Liver (tissue), 9 donors: ENCODE data around the gene DSC2. TPM values are rescaled to one million over a fixed set of nuclear protein-coding genes. Genes with fewer than 3 reads are reported as not detected.

ENCODE experiments used
- DNase-seq: peaks from one replicate; pipeline ENCODE4 v3.0.0-alpha.2; 2017; ENCODE audit warnings: low spot score
- H3K27ac ChIP-seq, 2 donors: one replicate each; pipeline ENCODE4 v1.7.0; 2013; ENCODE audit warnings: inconsistent platforms in 2 of 2, low read length in 2 of 2, control low read depth in 1 of 2, low read depth in 1 of 2, mild to moderate bottlenecking in 1 of 2
- H3K27me3 ChIP-seq, 4 donors: one replicate each; pipeline versions ENCODE4 v1.6.1 to v1.7.0; 2013; ENCODE audit warnings: low read length in 3 of 4, inconsistent platforms in 1 of 4, mild to moderate bottlenecking in 1 of 4, moderate library complexity in 1 of 4; ENCODE audit not compliant: control insufficient read depth in 4 of 4, insufficient read depth in 4 of 4
- H3K36me3 ChIP-seq, 4 donors: one replicate each; pipeline versions ENCODE4 v1.6.1 to v1.7.0; 2013; ENCODE audit warnings: low read length in 3 of 4, mild to moderate bottlenecking in 3 of 4, low read depth in 1 of 4, moderate library complexity in 1 of 4; ENCODE audit not compliant: control insufficient read depth in 4 of 4, insufficient read depth in 3 of 4
- H3K4me1 ChIP-seq, 4 donors: one replicate each; pipeline versions ENCODE4 v1.6.1 to v1.7.0; 2013; ENCODE audit warnings: low read length in 3 of 4, mild to moderate bottlenecking in 3 of 4, moderate library complexity in 1 of 4; ENCODE audit not compliant: control insufficient read depth in 4 of 4, insufficient read depth in 4 of 4
- H3K4me3 ChIP-seq, 3 donors: one replicate each; pipeline versions ENCODE4 v1.6.1 to v1.7.0; 2013; ENCODE audit warnings: low read length in 3 of 3, control low read depth in 1 of 3, low read depth in 1 of 3, mild to moderate bottlenecking in 1 of 3
- H3K9ac ChIP-seq, 2 donors: one replicate each; pipeline ENCODE4 v1.7.0; 2013; ENCODE audit warnings: low read length in 2 of 2, mild to moderate bottlenecking in 2 of 2, moderate library complexity in 2 of 2, control low read depth in 1 of 2, low read depth in 1 of 2
- H3K9me3 ChIP-seq, 4 donors: one replicate each; pipeline versions ENCODE4 v1.6.1 to v1.7.0; 2013; ENCODE audit warnings: low read length in 3 of 4; ENCODE audit not compliant: control insufficient read depth in 4 of 4
- ATF3 ChIP-seq: IDR thresholded peaks from 2 replicates; pipeline ENCODE4 v1.6.1; 2016; ENCODE audit warnings: antibody characterized with exemption
- CTCF ChIP-seq: fragments of 150-350 bp; IDR thresholded peaks from 2 replicates; pipeline ENCODE4 v1.5.1; 2017; ENCODE audit warnings: improper control_type of control experiment, low read depth, low read length; ENCODE audit not compliant: missing input control
- FOXA1 ChIP-seq: IDR thresholded peaks from 2 replicates; pipeline ENCODE4 v1.6.1; 2016; ENCODE audit warnings: antibody characterized with exemption
- FOXA2 ChIP-seq: IDR thresholded peaks from 2 replicates; pipeline ENCODE4 v1.6.1; 2016; ENCODE audit warnings: antibody characterized with exemption
- GABPA ChIP-seq, 2 donors: IDR thresholded peaks in 1 of 2; conservative IDR thresholded peaks in 1 of 2; 2 replicates each; pipeline ENCODE4 v1.6.1; 2016; ENCODE audit warnings: antibody characterized with exemption in 2 of 2, mild to moderate bottlenecking in 1 of 2, moderate library complexity in 1 of 2
- HNF4G ChIP-seq: IDR thresholded peaks from 2 replicates; pipeline ENCODE4 v1.6.1; 2016; ENCODE audit warnings: antibody characterized with exemption
- JUND ChIP-seq, 2 donors: IDR thresholded peaks; 2 replicates each; pipeline ENCODE4 v1.6.1; 2016; ENCODE audit warnings: antibody characterized with exemption in 2 of 2
- NR2F2 ChIP-seq: IDR thresholded peaks from 2 replicates; pipeline ENCODE4 v1.6.1; 2016; ENCODE audit warnings: antibody characterized with exemption
- RAD21 ChIP-seq, 2 donors: IDR thresholded peaks; 2 replicates each; pipeline ENCODE4 v1.6.1; 2016; ENCODE audit warnings: antibody characterized with exemption in 2 of 2, mild to moderate bottlenecking in 2 of 2
- REST ChIP-seq: IDR thresholded peaks from 2 replicates; pipeline ENCODE4 v1.6.1; 2016; ENCODE audit warnings: antibody characterized with exemption, mild to moderate bottlenecking
- RXRA ChIP-seq, 2 donors: IDR thresholded peaks; 2 replicates each; pipeline ENCODE4 v1.6.1; 2017 to 2018; ENCODE audit warnings: antibody characterized with exemption in 2 of 2, mild to moderate bottlenecking in 1 of 2
- SP1 ChIP-seq: IDR thresholded peaks from 2 replicates; pipeline ENCODE4 v1.6.1; 2018; ENCODE audit warnings: antibody characterized with exemption, mild to moderate bottlenecking
- TAF1 ChIP-seq: conservative IDR thresholded peaks from 2 replicates; pipeline ENCODE4 v1.6.1; 2016; ENCODE audit warnings: antibody characterized with exemption, mild to moderate bottlenecking
- ZBTB33 ChIP-seq: IDR thresholded peaks from 2 replicates; pipeline ENCODE4 v1.6.1; 2016; ENCODE audit warnings: antibody characterized with exemption
- whole genome bisulfite sequencing: extraction: QIAGEN DNeasy Blood & Tissue Kit; methylation state at CpG from one replicate; pipeline ENCODE4 v1.1.7; 2013; 5-methylcytosine and 5-hydroxymethylcytosine counted together
- polyA plus RNA-seq, 2 donors: library from polyadenylated mRNA; stranded (reverse) in 1 of 2; unstranded in 1 of 2; fragments of 200-250 nt in 1 of 2; fragments of >200 nt in 1 of 2; fragmentation: Nextera tagmentation in 1 of 2; extraction: Ambion mirVana in 1 of 2; gene quantifications; one replicate each; pipeline versions ENCODE4 v1.2.1 to v1.2.3, GENCODE V29; 2013 to 2015
- total RNA-seq, 2 donors: library from RNA; depleted of rRNA; stranded (reverse); fragments of >200 nt; gene quantifications; one replicate each; pipeline ENCODE4 v1.2.3, GENCODE V29; 2014
- donor health status: healthy.
- donor health status: healthy.
- donor health status: healthy.
- donor health status: healthy.
- donor health status: healthy.

Gene DSC2
- total and polyA plus RNA-seq, 4 donors: 3.7 to 16.4 (median 7.4) TPM

GRCh38 chr18:31077878-31078277 lies 24.3 kb downstream of the DSC2 start:
- Histone ChIP-seq H3K27me3 (no peaks in the 10 kb centered on the region), H3K36me3 (peaks cover 2 to 23% (median 20%) of the 10 kb centered on the region in 4 donors), H3K4me1 (no peaks in the 10 kb centered on the region), H3K9ac (no peak overlapping the region), H3K4me3 (no peak overlapping the region), H3K27ac (no peak overlapping the region), H3K9me3 (no peaks in the 10 kb centered on the region)
- DNase-seq: no peak
- TF ChIP-seq REST (no peak), SP1 (no peak), ZBTB33 (no peak), JUND (IDR thresholded peaks at IDR 0.05) (no peak), GABPA (IDR thresholded peaks at IDR 0.05 in 1 of 2, conservative IDR thresholded peaks at IDR 0.05 in 1 of 2) (no peak), ATF3 (no peak), RAD21 (IDR thresholded peaks at IDR 0.05) (no peak), TAF1 (no peak)
- WGBS: 75% methylated on average over 1 of the region's 1 CpG

- no peak for DNase-seq
- WGBS: 92% methylated on average over 4 of the region's 4 CpGs
Observed at GRCh38 chr18:31072175-31072574, 30.0 kb downstream of the DSC2 start.

More at GRCh38 chr18:31072175-31072574, 30.0 kb downstream of the DSC2 start:
- H3K36me3 ChIP-seq: peaks cover 2 to 33% (median 27%) of the 10 kb centered on the region in 4 donors
- H3K9ac ChIP-seq: no peak overlapping the region
- TF ChIP-seq SP1: no peak
- no peak for TF ChIP-seq FOXA2
- no peak for TF ChIP-seq TAF1
- TF ChIP-seq CTCF: no peak
- TF ChIP-seq ZBTB33: no peak
- TF ChIP-seq RXRA (IDR thresholded peaks at IDR 0.05): no peak
- no peak for TF ChIP-seq HNF4G
- TF ChIP-seq FOXA1: no peak
- no peak for TF ChIP-seq NR2F2
- no peak for TF ChIP-seq JUND (IDR thresholded peaks at IDR 0.05)
- no peaks in the 10 kb centered on the region for H3K4me1 ChIP-seq
- H3K9me3 ChIP-seq: no peaks in the 10 kb centered on the region
- H3K27me3 ChIP-seq: no peaks in the 10 kb centered on the region
- no peak overlapping the region for H3K4me3 ChIP-seq
- H3K27ac ChIP-seq: no peak overlapping the region
